HEK293 (cell line): ENCODE results near the gene PDSS1.

Source experiments
- CTCF ChIA-PET: fragments of 350-600 bp; formaldehyde crosslinking; extraction: SDS; loops from one replicate; lab custom pipeline; 2021; ENCODE audit warnings: antibody characterized with exemption; lab: Yijun Ruan, JAX
- POLR2A ChIA-PET: fragments of 300-600 bp; formaldehyde crosslinking; extraction: SDS; loops from one replicate; lab custom pipeline; 2020; ENCODE audit warnings: antibody characterized with exemption, inconsistent platforms; lab: Yijun Ruan, JAX
- H3K27ac ChIP-seq: fragments of 200-500 bp; sonication (Bioruptor generic); 2 replicates; pipeline ENCODE4 v1.5.1; 2014; ENCODE audit warnings: low read depth, low read length, control low read depth, inconsistent platforms; ENCODE audit errors: extremely low read depth
- H3K36me3 ChIP-seq, 2 experiments: fragments of 200-500 bp in 1 of 2; sonication (Bioruptor generic) in 1 of 2; 1 replicate in 1 of 2; 2 replicates in 1 of 2; pipeline ENCODE4 v1.5.1; 2014 to 2017; ENCODE audit warnings: inconsistent platforms in 2 of 2, low read length in 2 of 2; ENCODE audit not compliant: control insufficient read depth in 2 of 2, insufficient read depth in 1 of 2
- H3K4me1 ChIP-seq: fragments of 200-500 bp; sonication (Bioruptor generic); 2 replicates; pipeline ENCODE4 v1.5.1; 2014; ENCODE audit warnings: mild to moderate bottlenecking, low read length, inconsistent platforms; ENCODE audit not compliant: control insufficient read depth, insufficient read depth
- H3K4me3 ChIP-seq: 2 replicates; pipeline ENCODE4 v1.5.1; 2011; ENCODE audit warnings: low read depth, mild to moderate bottlenecking, control low read depth, low read length, moderate library complexity
- H3K9me3 ChIP-seq: fragments of 200-500 bp; sonication (Bioruptor generic); 2 replicates; pipeline ENCODE4 v1.5.1; 2014; ENCODE audit warnings: low read depth, low read length, inconsistent platforms; ENCODE audit not compliant: control insufficient read depth, insufficient read depth
- AEBP2 ChIP-seq: fragments of 450-650 bp; formaldehyde crosslinking; IDR thresholded peaks from 2 replicates; pipeline ENCODE4 v1.5.1; 2016; ENCODE audit warnings: missing biosample characterization, missing genetic modification characterization, borderline replicate concordance
- BCL6B ChIP-seq: fragments of 450-650 bp; formaldehyde crosslinking; IDR thresholded peaks from 2 replicates; pipeline ENCODE4 v1.5.1; 2017; ENCODE audit warnings: missing biosample characterization, missing genetic modification characterization
- PRDM1 ChIP-seq: fragments of 450-650 bp; formaldehyde crosslinking; IDR thresholded peaks from 2 replicates; pipeline ENCODE4; 2016; ENCODE audit warnings: missing biosample characterization, missing genetic modification characterization
- PRDM10 ChIP-seq: fragments of 450-650 bp; formaldehyde crosslinking; IDR thresholded peaks from 2 replicates; pipeline ENCODE4 v1.5.1; 2016; ENCODE audit warnings: missing biosample characterization, missing genetic modification characterization
- TCF7L2 ChIP-seq: IDR thresholded peaks from 2 replicates; pipeline ENCODE4 v1.6.1; 2011; ENCODE audit warnings: low read depth, mild to moderate bottlenecking, inconsistent platforms, low read length, moderate library complexity, borderline replicate concordance
- ZBTB11 ChIP-seq: fragments of 450-650 bp; formaldehyde crosslinking; conservative IDR thresholded peaks from 2 replicates; pipeline ENCODE4 v1.5.1; 2016; ENCODE audit warnings: low read depth, missing biosample characterization, missing genetic modification characterization
- ZBTB26 ChIP-seq: fragments of 450-650 bp; formaldehyde crosslinking; optimal IDR thresholded peaks from 2 replicates; pipeline ENCODE3; 2016; ENCODE audit warnings: missing biosample characterization, mild to moderate bottlenecking, missing genetic modification characterization
- ZBTB48 ChIP-seq: fragments of 450-650 bp; formaldehyde crosslinking; IDR thresholded peaks from 2 replicates; pipeline ENCODE4 v1.5.1; 2016; ENCODE audit warnings: missing biosample characterization, missing genetic modification characterization
- ZEB2 ChIP-seq: fragments of 450-650 bp; formaldehyde crosslinking; IDR thresholded peaks from 2 replicates; pipeline ENCODE4 v1.5.1; 2016; ENCODE audit warnings: missing biosample characterization, missing genetic modification characterization
- ZNF10 ChIP-seq: fragments of 450-650 bp; formaldehyde crosslinking; IDR thresholded peaks from 2 replicates; pipeline ENCODE4 v1.5.1; 2017; ENCODE audit warnings: missing biosample characterization, missing genetic modification characterization
- ZNF155 ChIP-seq: fragments of 450-650 bp; formaldehyde crosslinking; IDR thresholded peaks from 2 replicates; pipeline ENCODE4 v1.5.1; 2016; ENCODE audit warnings: missing biosample characterization, missing genetic modification characterization
- ZNF202 ChIP-seq: fragments of 450-650 bp; formaldehyde crosslinking; IDR thresholded peaks from 2 replicates; pipeline ENCODE4 v1.5.1; 2016; ENCODE audit warnings: missing biosample characterization, missing genetic modification characterization, borderline replicate concordance
- ZNF274 ChIP-seq, 2 experiments: fragments of 200-500 bp in 1 of 2; fragments of 450-650 bp in 1 of 2; sonication (Bioruptor generic) in 1 of 2; formaldehyde crosslinking in 1 of 2; IDR thresholded peaks; 2 replicates each; pipeline versions ENCODE4 v1.5.1 to v1.6.1; 2014 to 2016; ENCODE audit warnings: borderline replicate concordance in 1 of 2, inconsistent platforms in 1 of 2, low read length in 1 of 2, missing biosample characterization in 1 of 2, missing genetic modification characterization in 1 of 2
- ZNF350 ChIP-seq: fragments of 450-650 bp; formaldehyde crosslinking; IDR thresholded peaks from 2 replicates; pipeline ENCODE4 v1.5.0; 2017; ENCODE audit warnings: missing biosample characterization, mild to moderate bottlenecking, missing genetic modification characterization
- ZNF366 ChIP-seq: fragments of 450-650 bp; formaldehyde crosslinking; conservative IDR thresholded peaks from 2 replicates; pipeline ENCODE4 v1.5.1; 2016; ENCODE audit warnings: missing biosample characterization, missing genetic modification characterization
- ZNF423 ChIP-seq: fragments of 450-650 bp; formaldehyde crosslinking; IDR thresholded peaks from 2 replicates; pipeline ENCODE4 v1.5.1; 2016; ENCODE audit warnings: missing biosample characterization, missing genetic modification characterization
- ZNF48 ChIP-seq: fragments of 450-650 bp; formaldehyde crosslinking; IDR thresholded peaks from 2 replicates; pipeline ENCODE4 v1.5.1; 2016; ENCODE audit warnings: missing biosample characterization, missing genetic modification characterization
- ZNF639 ChIP-seq: fragments of 450-650 bp; formaldehyde crosslinking; IDR thresholded peaks from 2 replicates; pipeline ENCODE4 v1.5.1; 2016; ENCODE audit warnings: missing biosample characterization, missing genetic modification characterization
- ZNF654 ChIP-seq: fragments of 450-650 bp; formaldehyde crosslinking; IDR thresholded peaks from 2 replicates; pipeline ENCODE4 v1.5.1; 2016; ENCODE audit warnings: low read depth, missing biosample characterization, missing genetic modification characterization
- ZNF660 ChIP-seq: fragments of 450-650 bp; IDR thresholded peaks from 2 replicates; pipeline ENCODE4 v1.5.1; 2018; ENCODE audit warnings: missing biosample characterization, mild to moderate bottlenecking, missing genetic modification characterization
- ZNF747 ChIP-seq: fragments of 450-650 bp; formaldehyde crosslinking; IDR thresholded peaks from 2 replicates; pipeline ENCODE4 v1.5.1; 2016; ENCODE audit warnings: missing biosample characterization, missing genetic modification characterization
- ZNF785 ChIP-seq: fragments of 450-650 bp; formaldehyde crosslinking; IDR thresholded peaks from 2 replicates; pipeline ENCODE4 v1.5.1; 2016; ENCODE audit warnings: missing biosample characterization, missing genetic modification characterization

The PDSS1 gene

GRCh38 chr10:26723016-26723415, 25.5 kb downstream of the PDSS1 start (continued):
- TF ChIP-seq ZEB2 (tag by site-specific recombination) = no peak
- no peak for TF ChIP-seq PRDM1 (tag by site-specific recombination)
- TF ChIP-seq ZNF747 (tag by site-specific recombination) = no peak
- TF ChIP-seq BCL6B (tag by site-specific recombination) = no peak
- TF ChIP-seq ZNF10 = no peak
- TF ChIP-seq, all 188 proteins: peak for 0

GRCh38 chr10:26725837-26726727, 28.6 kb downstream of the PDSS1 start:
- no peak overlapping the region for H3K27ac ChIP-seq
- no peak overlapping the region for H3K4me3 ChIP-seq
- CTCF ChIA-PET = interaction anchor here (0.5 to 3.3 kb wide), 48 partner anchors 9 to 1515 kb away, joined by 3 to 99 read pairs (median 4); partner anchors contain the start of gene ABI1
- no peaks in the 10 kb centered on the region for H3K9me3 ChIP-seq
- POLR2A ChIA-PET = interaction anchor here (0.7 kb wide), 1 partner anchor 156 kb away, joined by 3 read pairs; no protein-coding TSS in a partner anchor
- H3K4me1 ChIP-seq = no peaks in the 10 kb centered on the region
- peaks cover 51 to 77% of the 10 kb centered on the region in 2 experiments for H3K36me3 ChIP-seq
- no peak for TF ChIP-seq ZNF423
- TF ChIP-seq ZNF48 (tag by site-specific recombination) = no peak
- TF ChIP-seq AEBP2 (tag by site-specific recombination) = no peak
- TF ChIP-seq ZNF202 (tag by site-specific recombination) = no peak
- TF ChIP-seq TCF7L2 = no peak
- no peak for TF ChIP-seq ZBTB11 (tag by site-specific recombination)
- no peak for TF ChIP-seq ZNF350
- no peak for TF ChIP-seq ZNF274 (IDR thresholded peaks at IDR 0.05; ENCODE audit: low read length)
- TF ChIP-seq ZNF274 (tag by site-specific recombination; IDR thresholded peaks at IDR 0.05; ENCODE audit: borderline replicate concordance) = no peak
- TF ChIP-seq ZBTB26 (tag by site-specific recombination) = no peak
- TF ChIP-seq ZBTB48 (tag by site-specific recombination) = no peak
- TF ChIP-seq ZNF366 (tag by site-specific recombination) = peak; percentile 55
- no peak for TF ChIP-seq ZNF155
- TF ChIP-seq ZNF660 = 0 out of 2 replicates have a peak, but pooled peaks have one; percentile 15
- TF ChIP-seq ZNF654 (tag by site-specific recombination) = peak; percentile 80
- no peak for TF ChIP-seq ZNF785 (tag by site-specific recombination)
- TF ChIP-seq PRDM10 (tag by site-specific recombination) = peak; percentile 77
- no peak for TF ChIP-seq ZNF639
